Measurements from ENCODE around the gene DENND11.

DENND11 gene

GRCh38 chr7:141665208-141666035 lies 36.5 kb downstream of the DENND11 start:
- Histone ChIP-seq H3K4me1 (ENCODE audit: insufficient read depth, low read length) (no peaks in the 10 kb centered on the region), H2AFZ (ENCODE audit: low read depth, low read length) (no peak overlapping the region), H3K27me3 (ENCODE audit: insufficient read depth, low read length) (no peaks in the 10 kb centered on the region), H3K4me3 (ENCODE audit: low read length) (no peak overlapping the region), H3K36me3 (ENCODE audit: insufficient read depth, low read length) (peaks cover 47% of the 10 kb centered on the region), H3K9me3 (ENCODE audit: low read length) (no peaks in the 10 kb centered on the region)

GRCh38 chr7:141664450-141664849 lies 37.5 kb downstream of the DENND11 start:
- Histone ChIP-seq H3K36me3 (ENCODE audit: insufficient read depth, low read length) (peaks cover 57% of the 10 kb centered on the region), H3K4me3 (ENCODE audit: low read length) (no peak overlapping the region), H3K4me1 (ENCODE audit: insufficient read depth, low read length) (no peaks in the 10 kb centered on the region), H3K27me3 (ENCODE audit: insufficient read depth, low read length) (no peaks in the 10 kb centered on the region), H2AFZ (ENCODE audit: low read depth, low read length) (no peak overlapping the region), H3K9me3 (ENCODE audit: low read length) (no peaks in the 10 kb centered on the region)

DNA sequence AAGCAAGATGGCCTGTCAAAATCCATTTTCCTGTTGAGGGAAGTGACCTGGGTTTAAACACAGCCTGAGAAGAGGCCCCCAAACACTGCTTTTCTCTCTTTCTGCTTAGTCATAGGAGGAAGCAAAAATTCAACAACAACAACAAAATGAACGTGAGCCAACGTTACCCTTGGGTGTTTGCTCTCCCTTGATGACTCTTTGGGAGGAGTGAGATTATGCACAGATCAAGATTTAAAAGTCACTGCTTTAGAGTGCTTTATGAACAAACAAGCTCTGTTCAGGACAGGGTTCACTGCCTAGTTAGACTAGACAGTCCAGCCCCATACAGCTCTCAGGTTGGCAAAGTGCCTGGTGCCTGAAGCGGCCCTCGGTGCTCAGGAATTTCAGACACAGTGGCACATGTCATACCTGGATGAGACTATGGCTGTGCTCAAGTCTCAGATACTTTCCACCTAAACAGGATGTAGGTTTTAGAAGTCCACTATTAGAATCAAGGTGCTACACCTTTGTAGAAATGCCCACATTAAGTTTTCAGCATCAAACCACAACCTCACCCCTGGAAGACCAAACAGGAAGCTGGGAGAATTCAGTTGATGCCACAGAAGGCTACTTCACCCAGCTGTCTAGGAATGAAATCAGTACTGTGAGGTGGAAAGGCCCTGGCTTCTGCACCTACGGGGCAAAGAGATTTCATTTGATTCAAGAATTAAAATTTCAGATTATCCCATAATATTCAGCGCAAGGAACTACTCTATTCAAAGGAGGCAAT lies 38.7 kb downstream of the DENND11 start:
- peaks cover 62% of the 10 kb centered on the region for H3K36me3 ChIP-seq (ENCODE audit: insufficient read depth, low read length)

DNA sequence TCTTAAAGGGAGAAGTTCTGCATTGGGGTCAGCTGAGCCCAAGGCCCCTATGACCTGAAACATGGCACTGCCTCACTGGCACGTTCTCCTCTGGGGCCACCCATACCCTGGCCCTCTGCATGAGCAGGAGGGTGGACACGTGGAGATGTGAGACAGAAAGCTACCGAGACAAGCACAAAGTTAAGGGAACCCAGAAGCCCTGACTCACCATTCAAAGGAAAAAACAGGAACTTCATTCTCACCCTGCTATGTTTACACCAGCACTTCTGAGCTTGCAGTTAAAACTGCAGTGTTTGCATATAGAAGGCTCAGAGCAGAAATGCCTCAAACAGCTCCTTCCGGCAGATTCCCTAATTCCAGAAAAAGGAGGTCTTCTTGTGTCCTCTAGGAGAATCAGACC lies 41.7 kb downstream of the DENND11 start:
- no peak overlapping the region for H2AFZ ChIP-seq (ENCODE audit: low read depth, low read length)
- no peaks in the 10 kb centered on the region for H3K4me1 ChIP-seq (ENCODE audit: insufficient read depth, low read length)
- H3K27me3 ChIP-seq (ENCODE audit: insufficient read depth, low read length), result no peaks in the 10 kb centered on the region
- H3K4me3 ChIP-seq (ENCODE audit: low read length), result no peak overlapping the region
- H3K36me3 ChIP-seq (ENCODE audit: insufficient read depth, low read length), result peaks cover 70% of the 10 kb centered on the region
- H3K9me3 ChIP-seq (ENCODE audit: low read length), result no peaks in the 10 kb centered on the region

More for the DNA sequence above, 38.7 kb downstream of the DENND11 start:
- Histone ChIP-seq H3K4me1 (ENCODE audit: insufficient read depth, low read length) (no peaks in the 10 kb centered on the region), H2AFZ (ENCODE audit: low read depth, low read length) (no peak overlapping the region), H3K9me3 (ENCODE audit: low read length) (no peaks in the 10 kb centered on the region), H3K4me3 (ENCODE audit: low read length) (no peak overlapping the region), H3K27me3 (ENCODE audit: insufficient read depth, low read length) (no peaks in the 10 kb centered on the region)

DNA sequence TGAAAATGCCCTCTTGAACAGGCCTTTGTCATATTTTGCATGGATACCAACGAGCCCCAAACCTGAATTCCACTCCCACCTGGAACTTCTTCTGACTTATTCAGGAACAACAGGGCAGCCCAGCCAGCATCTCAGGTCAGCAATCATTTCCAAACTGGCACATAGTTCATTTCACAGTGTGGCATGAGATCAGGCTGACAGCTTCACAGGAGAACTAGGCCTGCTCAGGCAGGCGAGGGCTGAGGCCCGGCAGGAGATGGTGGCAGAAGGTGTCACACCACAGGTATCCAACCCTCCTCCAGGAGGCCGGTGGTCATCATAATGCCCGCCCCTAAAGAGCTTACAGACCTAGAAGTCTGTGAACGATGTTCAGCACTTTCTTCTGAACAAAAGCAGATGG lies 42.5 kb downstream of the DENND11 start:
- Histone ChIP-seq H3K4me3 (ENCODE audit: low read length) (no peak overlapping the region), H3K4me1 (ENCODE audit: insufficient read depth, low read length) (no peaks in the 10 kb centered on the region), H3K36me3 (ENCODE audit: insufficient read depth, low read length) (peaks cover 64% of the 10 kb centered on the region), H3K9me3 (ENCODE audit: low read length) (no peaks in the 10 kb centered on the region), H2AFZ (ENCODE audit: low read depth, low read length) (no peak overlapping the region), H3K27me3 (ENCODE audit: insufficient read depth, low read length) (no peaks in the 10 kb centered on the region)

DNA sequence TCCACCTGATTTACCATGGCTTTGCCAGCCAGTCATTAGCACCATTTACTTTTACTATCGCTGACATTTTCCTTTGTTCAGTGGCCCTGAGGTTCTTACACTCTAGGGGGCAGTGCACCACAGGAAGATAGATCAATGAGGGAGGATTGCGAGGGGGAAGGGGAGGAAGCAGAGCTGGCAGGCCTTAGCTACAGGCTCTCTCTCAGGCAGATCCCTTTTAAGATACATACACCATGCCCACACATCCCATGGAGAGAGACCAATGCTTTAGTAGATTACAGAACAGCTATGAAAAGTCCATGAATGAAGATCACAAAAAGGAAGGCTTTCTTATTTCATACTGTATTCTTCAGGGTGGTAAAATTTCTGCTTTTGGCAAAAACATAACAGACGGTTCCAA lies 47.4 kb downstream of the DENND11 start:
- Histone ChIP-seq H2AFZ (ENCODE audit: low read depth, low read length) (peak overlapping the region; percentile 12), H3K27me3 (ENCODE audit: insufficient read depth, low read length) (no peaks in the 10 kb centered on the region), H3K4me1 (ENCODE audit: insufficient read depth, low read length) (peaks cover 15% of the 10 kb centered on the region), H3K36me3 (ENCODE audit: insufficient read depth, low read length) (peaks cover 29% of the 10 kb centered on the region), H3K9me3 (ENCODE audit: low read length) (no peaks in the 10 kb centered on the region), H3K4me3 (ENCODE audit: low read length) (no peak overlapping the region)

GRCh38 chr7:141652691-141653090 lies 49.3 kb downstream of the DENND11 start:
- H3K4me1 ChIP-seq (ENCODE audit: insufficient read depth, low read length), result peaks cover 32% of the 10 kb centered on the region
- H3K9me3 ChIP-seq (ENCODE audit: low read length), result no peaks in the 10 kb centered on the region
- no peaks in the 10 kb centered on the region for H3K27me3 ChIP-seq (ENCODE audit: insufficient read depth, low read length)
- H3K36me3 ChIP-seq (ENCODE audit: insufficient read depth, low read length), result peaks cover 23% of the 10 kb centered on the region
- H3K4me3 ChIP-seq (ENCODE audit: low read length), result no peak overlapping the region
- no peak overlapping the region for H2AFZ ChIP-seq (ENCODE audit: low read depth, low read length)
